Glutamatergic neuron (in vitro differentiated cells): ENCODE data around the gene PTGDR2. TPM values are rescaled to one million over a fixed set of nuclear protein-coding genes. Genes with fewer than 3 reads are reported as not detected.

Source experiments
- DNase-seq: peaks from one replicate; pipeline ENCODE4 v3.0.0; 2022
- H3K27ac Mint-ChIP-seq: one replicate; pipeline ENCODE4 v1.8.0; 2020; ENCODE audit warnings: mild to moderate bottlenecking, mixed read lengths, inconsistent platforms; ENCODE audit not compliant: unreplicated experiment
- H3K27me3 Mint-ChIP-seq: one replicate; pipeline ENCODE4 v1.8.0; 2020; ENCODE audit warnings: mild to moderate bottlenecking, moderate library complexity, mixed read lengths, inconsistent platforms; ENCODE audit not compliant: unreplicated experiment
- H3K36me3 Mint-ChIP-seq: one replicate; pipeline ENCODE4 v1.8.0; 2020; ENCODE audit warnings: mild to moderate bottlenecking, mixed read lengths, inconsistent platforms; ENCODE audit not compliant: unreplicated experiment
- H3K4me1 Mint-ChIP-seq: one replicate; pipeline ENCODE4 v1.8.0; 2020; ENCODE audit warnings: mild to moderate bottlenecking, low read depth, mixed read lengths, inconsistent platforms; ENCODE audit not compliant: unreplicated experiment
- H3K4me3 Mint-ChIP-seq: one replicate; pipeline ENCODE4 v1.8.0; 2020; ENCODE audit warnings: mild to moderate bottlenecking, mixed read lengths, inconsistent platforms; ENCODE audit not compliant: unreplicated experiment
- H3K9me3 Mint-ChIP-seq: one replicate; pipeline ENCODE4 v1.8.0; 2020; ENCODE audit warnings: mild to moderate bottlenecking, moderate library complexity, mixed read lengths, inconsistent platforms; ENCODE audit not compliant: unreplicated experiment
- CTCF ChIP-seq: fragments of 200-600 bp; sonication (generic); IDR thresholded peaks from one replicate; pipeline ENCODE4 v1.5.0; 2021; ENCODE audit not compliant: partially characterized antibody, unreplicated experiment
- total RNA-seq: library from RNA; stranded (reverse); fragmentation: NEBNext Ultra II Directional; extraction: Animal tissue kit (Norgen Biotek cat#: 25700); gene quantifications from one replicate; pipeline ENCODE4 v1.2.1, GENCODE V29; 2021; ENCODE audit not compliant: unreplicated experiment

The PTGDR2 gene
- total RNA-seq, 1 donor from 2014 or later = 0.32 TPM

- Mint-ChIP-seq H3K27me3 (peaks cover 3% of the 10 kb centered on the region), H3K36me3 (no peaks in the 10 kb centered on the region), H3K27ac (no peak overlapping the region), H3K9me3 (peaks cover 5% of the 10 kb centered on the region), H3K4me3 (no peak overlapping the region), H3K4me1 (peaks cover 12% of the 10 kb centered on the region)
- no peak for DNase-seq
- no peak for TF ChIP-seq CTCF
Observed at GRCh38 chr11:60871378-60872061, 15.8 kb upstream of the PTGDR2 start.

- no peak for TF ChIP-seq CTCF
- H3K9me3 Mint-ChIP-seq = peaks cover 5% of the 10 kb centered on the region
- H3K36me3 Mint-ChIP-seq = no peaks in the 10 kb centered on the region
- H3K4me3 Mint-ChIP-seq = no peak overlapping the region
- no peak overlapping the region for H3K27ac Mint-ChIP-seq
- H3K4me1 Mint-ChIP-seq = peaks cover 12% of the 10 kb centered on the region
- H3K27me3 Mint-ChIP-seq = peaks cover 3% of the 10 kb centered on the region
- no peak for DNase-seq
Observed at GRCh38 chr11:60870733-60871377, 15.1 kb upstream of the PTGDR2 start.

GRCh38 chr11:60870276-60870675, 14.5 kb upstream of the PTGDR2 start:
- no peak overlapping the region for H3K4me3 Mint-ChIP-seq
- DNase-seq = no peak
- no peak for TF ChIP-seq CTCF
- peaks cover 5% of the 10 kb centered on the region for H3K9me3 Mint-ChIP-seq
- no peak overlapping the region for H3K27ac Mint-ChIP-seq
- no peaks in the 10 kb centered on the region for H3K36me3 Mint-ChIP-seq
- H3K4me1 Mint-ChIP-seq = peaks cover 12% of the 10 kb centered on the region
- H3K27me3 Mint-ChIP-seq = peaks cover 3% of the 10 kb centered on the region

- peaks cover 3% of the 10 kb centered on the region for H3K27me3 Mint-ChIP-seq
- H3K36me3 Mint-ChIP-seq = no peaks in the 10 kb centered on the region
- peaks cover 5% of the 10 kb centered on the region for H3K9me3 Mint-ChIP-seq
- TF ChIP-seq CTCF = no peak
- peaks cover 12% of the 10 kb centered on the region for H3K4me1 Mint-ChIP-seq
- no peak overlapping the region for H3K27ac Mint-ChIP-seq
- DNase-seq = no peak
- no peak overlapping the region for H3K4me3 Mint-ChIP-seq
Observed at GRCh38 chr11:60869451-60869825, 13.7 kb upstream of the PTGDR2 start.
